ENCODE measurements around the gene RANBP17.

DNA sequence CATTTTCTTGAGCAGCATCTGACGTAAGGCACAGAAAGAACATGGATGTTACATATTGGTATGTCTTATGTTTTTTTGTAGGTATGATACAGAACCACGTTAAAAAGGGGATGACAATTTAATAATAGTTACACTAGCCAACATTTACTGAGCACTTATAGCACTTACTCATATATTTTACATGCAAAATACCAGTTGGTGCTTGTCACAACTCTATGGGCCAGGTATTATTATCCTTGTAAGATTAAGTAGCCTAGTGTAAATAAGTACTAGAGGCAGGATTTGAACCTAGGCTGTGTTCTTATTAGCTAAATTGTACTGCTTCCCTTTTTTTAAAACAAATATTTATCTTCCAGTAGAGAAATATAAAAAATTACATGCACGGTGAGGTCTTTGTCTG lies 83.5 kb downstream of the RANBP17 start:
- TF ChIP-seq, protein P1, sequence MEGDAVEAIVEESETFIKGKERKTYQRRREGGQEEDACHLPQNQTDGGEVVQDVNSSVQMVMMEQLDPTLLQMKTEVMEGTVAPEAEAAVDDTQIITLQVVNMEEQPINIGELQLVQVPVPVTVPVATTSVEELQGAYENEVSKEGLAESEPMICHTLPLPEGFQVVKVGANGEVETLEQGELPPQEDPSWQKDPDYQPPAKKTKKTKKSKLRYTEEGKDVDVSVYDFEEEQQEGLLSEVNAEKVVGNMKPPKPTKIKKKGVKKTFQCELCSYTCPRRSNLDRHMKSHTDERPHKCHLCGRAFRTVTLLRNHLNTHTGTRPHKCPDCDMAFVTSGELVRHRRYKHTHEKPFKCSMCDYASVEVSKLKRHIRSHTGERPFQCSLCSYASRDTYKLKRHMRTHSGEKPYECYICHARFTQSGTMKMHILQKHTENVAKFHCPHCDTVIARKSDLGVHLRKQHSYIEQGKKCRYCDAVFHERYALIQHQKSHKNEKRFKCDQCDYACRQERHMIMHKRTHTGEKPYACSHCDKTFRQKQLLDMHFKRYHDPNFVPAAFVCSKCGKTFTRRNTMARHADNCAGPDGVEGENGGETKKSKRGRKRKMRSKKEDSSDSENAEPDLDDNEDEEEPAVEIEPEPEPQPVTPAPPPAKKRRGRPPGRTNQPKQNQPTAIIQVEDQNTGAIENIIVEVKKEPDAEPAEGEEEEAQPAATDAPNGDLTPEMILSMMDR (IDR thresholded peaks at IDR 0.05) = no peak
- TF ChIP-seq POLR2A (IDR thresholded peaks at IDR 0.05) = no peak
